ENCODE results near the gene MAOA. TPM values are rescaled to one million over a fixed set of nuclear protein-coding genes. Genes with fewer than 3 reads are reported as not detected.

The MAOA gene
- total RNA-seq, 2 donors from 2014 or later: 0.38 to 4.7 TPM

DNA sequence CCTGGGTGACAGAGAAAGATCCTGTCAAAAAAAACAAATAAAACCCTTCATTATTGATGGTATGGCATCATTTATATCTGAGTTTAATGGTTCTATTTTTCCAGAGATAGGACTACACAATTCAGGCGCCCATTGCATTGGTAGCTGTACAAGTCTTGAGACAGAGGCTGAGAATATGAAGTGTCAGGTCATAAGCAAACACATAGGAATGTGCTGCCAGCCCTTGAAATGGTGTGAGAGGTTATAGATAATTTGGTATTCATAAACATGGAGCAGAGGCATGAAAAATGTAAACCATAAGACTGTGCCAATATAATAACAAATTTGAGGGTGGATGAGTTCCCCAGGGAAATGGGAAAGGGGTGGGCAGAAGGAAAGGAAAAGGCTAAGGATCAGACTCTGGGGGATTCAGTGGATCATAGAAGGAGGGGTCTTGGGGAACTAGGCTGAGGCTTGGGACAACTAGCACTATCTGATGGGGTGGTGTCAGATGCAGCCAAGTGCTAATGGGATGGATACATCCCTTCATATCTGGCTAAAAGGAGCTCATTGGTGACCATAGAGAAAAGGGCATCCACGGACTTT is 50.8 kb downstream of the MAOA start:
- no peak for TF ChIP-seq CTCF (conservative IDR thresholded peaks at IDR 0.05)
- no peak overlapping the region for H3K27ac ChIP-seq (ENCODE audit: low read depth, low read length)
- no peaks in the 10 kb centered on the region for H3K36me3 ChIP-seq (ENCODE audit: control insufficient read depth, insufficient read depth, low read length)
- no peak overlapping the region for H3K4me3 Mint-ChIP-seq
- H3K4me3 ChIP-seq (ENCODE audit: low read length): no peak overlapping the region
- H3K27me3 ChIP-seq (ENCODE audit: control insufficient read depth, insufficient read depth, low read length, poor library complexity, severe bottlenecking): no peaks in the 10 kb centered on the region
- H3K4me1 Mint-ChIP-seq: peaks cover 6% of the 10 kb centered on the region
- no peaks in the 10 kb centered on the region for H3K9me3 ChIP-seq (ENCODE audit: control insufficient read depth, low read length)
- H3K4me1 ChIP-seq (ENCODE audit: control insufficient read depth, insufficient read depth, low read length): no peaks in the 10 kb centered on the region
- 86 to 89% methylated on average over 1 to 2 of the region's 2 CpGs for WGBS, 2 experiments (ENCODE audit: insufficient coverage in 1 of 2, insufficient read length in 1 of 2)
- H3K27ac Mint-ChIP-seq: no peak overlapping the region
- H3K27me3 Mint-ChIP-seq (ENCODE audit: insufficient read depth): no peaks in the 10 kb centered on the region
- H3K36me3 Mint-ChIP-seq (ENCODE audit: low read depth): no peaks in the 10 kb centered on the region
- H3K9me3 Mint-ChIP-seq: peaks cover 6% of the 10 kb centered on the region
- H3K9ac ChIP-seq (ENCODE audit: extremely low read depth, low read length, poor library complexity, severe bottlenecking): no peak overlapping the region
- no peak for DNase-seq

GRCh38 chrX:43707812-43708548 is 51.9 kb downstream of the MAOA start:
- Mint-ChIP-seq H3K27ac (no peak overlapping the region), H3K27me3 (ENCODE audit: insufficient read depth) (no peaks in the 10 kb centered on the region), H3K4me3 (no peak overlapping the region), H3K4me1 (peaks cover 3% of the 10 kb centered on the region), H3K36me3 (ENCODE audit: low read depth) (no peaks in the 10 kb centered on the region), H3K9me3 (peaks cover 8% of the 10 kb centered on the region)
- H3K9me3 ChIP-seq (ENCODE audit: control insufficient read depth, low read length): no peaks in the 10 kb centered on the region
- H3K4me3 ChIP-seq (ENCODE audit: low read length): no peak overlapping the region
- WGBS, 2 experiments (ENCODE audit: insufficient coverage in 1 of 2, insufficient read length in 1 of 2): 100% methylated on average over 2 of the region's 3 CpGs; no CpG with 5 or more reads in 1 of the 2 experiments
- TF ChIP-seq CTCF (conservative IDR thresholded peaks at IDR 0.05): no peak
- H3K27ac ChIP-seq (ENCODE audit: low read depth, low read length): no peak overlapping the region
- no peak for DNase-seq
- H3K9ac ChIP-seq (ENCODE audit: extremely low read depth, low read length, poor library complexity, severe bottlenecking): no peak overlapping the region
- no peaks in the 10 kb centered on the region for H3K27me3 ChIP-seq (ENCODE audit: control insufficient read depth, insufficient read depth, low read length, poor library complexity, severe bottlenecking)
- H3K4me1 ChIP-seq (ENCODE audit: control insufficient read depth, insufficient read depth, low read length): no peaks in the 10 kb centered on the region
- H3K36me3 ChIP-seq (ENCODE audit: control insufficient read depth, insufficient read depth, low read length): no peaks in the 10 kb centered on the region

DNA sequence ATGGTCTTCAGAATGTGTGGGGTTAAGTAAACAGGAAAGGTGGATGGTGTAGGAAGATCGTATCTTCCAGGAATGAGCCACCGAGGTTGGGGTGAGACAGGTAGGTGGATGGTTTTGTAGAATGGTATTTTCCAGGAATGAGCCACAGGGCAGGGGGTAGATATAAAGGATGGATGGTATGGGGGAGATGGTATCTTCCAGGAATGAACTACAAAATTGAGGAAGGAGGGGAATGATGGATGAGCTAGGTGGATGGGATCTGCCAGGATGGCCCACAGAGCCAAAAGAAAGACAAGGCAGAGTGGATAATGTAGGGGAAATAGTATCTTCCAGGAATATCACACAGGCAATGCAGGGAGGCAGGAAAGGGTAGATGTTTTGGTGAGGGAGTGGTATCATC is 60.0 kb downstream of the MAOA start:
- Mint-ChIP-seq H3K9me3 (peaks cover 2% of the 10 kb centered on the region), H3K27me3 (ENCODE audit: insufficient read depth) (no peaks in the 10 kb centered on the region), H3K4me3 (no peak overlapping the region), H3K4me1 (no peaks in the 10 kb centered on the region), H3K27ac (no peak overlapping the region), H3K36me3 (ENCODE audit: low read depth) (no peaks in the 10 kb centered on the region)
- WGBS, 2 experiments (ENCODE audit: insufficient coverage in 1 of 2, insufficient read length in 1 of 2): 88 to 89% methylated on average over 1 to 2 of the region's 2 CpGs
- no peaks in the 10 kb centered on the region for H3K27me3 ChIP-seq (ENCODE audit: control insufficient read depth, insufficient read depth, low read length, poor library complexity, severe bottlenecking)
- DNase-seq: no peak
- no peaks in the 10 kb centered on the region for H3K36me3 ChIP-seq (ENCODE audit: control insufficient read depth, insufficient read depth, low read length)
- TF ChIP-seq CTCF (conservative IDR thresholded peaks at IDR 0.05): no peak
- H3K27ac ChIP-seq (ENCODE audit: low read depth, low read length): no peak overlapping the region
- no peak overlapping the region for H3K4me3 ChIP-seq (ENCODE audit: low read length)
- H3K9me3 ChIP-seq (ENCODE audit: control insufficient read depth, low read length): no peaks in the 10 kb centered on the region
- H3K4me1 ChIP-seq (ENCODE audit: control insufficient read depth, insufficient read depth, low read length): no peaks in the 10 kb centered on the region
- H3K9ac ChIP-seq (ENCODE audit: extremely low read depth, low read length, poor library complexity, severe bottlenecking): no peak overlapping the region

Data from endodermal cell (in vitro differentiated cells).